ENCODE results near the gene XIRP2. TPM values are rescaled to one million over a fixed set of nuclear protein-coding genes. Genes with fewer than 3 reads are reported as not detected.

Gene XIRP2
- total RNA-seq, 4 donors from 2014 or later, result not detected

DNA sequence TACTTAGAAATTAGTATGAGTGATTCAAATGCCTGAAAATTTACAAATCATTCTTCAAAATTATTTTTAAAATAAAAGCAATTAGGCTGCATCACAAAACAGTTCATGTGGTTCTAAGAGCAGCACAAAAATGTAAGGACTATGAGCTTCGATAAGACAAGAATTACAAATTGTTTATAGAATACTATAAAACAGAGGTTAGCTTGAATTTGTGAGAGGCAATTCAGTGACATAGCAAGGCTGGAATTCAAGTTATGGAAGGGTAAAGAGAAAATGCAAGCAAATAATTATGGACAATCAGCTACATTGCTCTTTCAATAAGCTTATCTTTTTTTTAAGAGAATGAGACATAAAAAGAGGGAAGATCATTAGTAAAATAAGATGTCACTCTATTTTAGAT is 7.1 kb upstream of the XIRP2 start:
- TF ChIP-seq, protein P1, sequence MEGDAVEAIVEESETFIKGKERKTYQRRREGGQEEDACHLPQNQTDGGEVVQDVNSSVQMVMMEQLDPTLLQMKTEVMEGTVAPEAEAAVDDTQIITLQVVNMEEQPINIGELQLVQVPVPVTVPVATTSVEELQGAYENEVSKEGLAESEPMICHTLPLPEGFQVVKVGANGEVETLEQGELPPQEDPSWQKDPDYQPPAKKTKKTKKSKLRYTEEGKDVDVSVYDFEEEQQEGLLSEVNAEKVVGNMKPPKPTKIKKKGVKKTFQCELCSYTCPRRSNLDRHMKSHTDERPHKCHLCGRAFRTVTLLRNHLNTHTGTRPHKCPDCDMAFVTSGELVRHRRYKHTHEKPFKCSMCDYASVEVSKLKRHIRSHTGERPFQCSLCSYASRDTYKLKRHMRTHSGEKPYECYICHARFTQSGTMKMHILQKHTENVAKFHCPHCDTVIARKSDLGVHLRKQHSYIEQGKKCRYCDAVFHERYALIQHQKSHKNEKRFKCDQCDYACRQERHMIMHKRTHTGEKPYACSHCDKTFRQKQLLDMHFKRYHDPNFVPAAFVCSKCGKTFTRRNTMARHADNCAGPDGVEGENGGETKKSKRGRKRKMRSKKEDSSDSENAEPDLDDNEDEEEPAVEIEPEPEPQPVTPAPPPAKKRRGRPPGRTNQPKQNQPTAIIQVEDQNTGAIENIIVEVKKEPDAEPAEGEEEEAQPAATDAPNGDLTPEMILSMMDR (IDR thresholded peaks at IDR 0.05; ENCODE audit: low read depth), result no peak

DNA sequence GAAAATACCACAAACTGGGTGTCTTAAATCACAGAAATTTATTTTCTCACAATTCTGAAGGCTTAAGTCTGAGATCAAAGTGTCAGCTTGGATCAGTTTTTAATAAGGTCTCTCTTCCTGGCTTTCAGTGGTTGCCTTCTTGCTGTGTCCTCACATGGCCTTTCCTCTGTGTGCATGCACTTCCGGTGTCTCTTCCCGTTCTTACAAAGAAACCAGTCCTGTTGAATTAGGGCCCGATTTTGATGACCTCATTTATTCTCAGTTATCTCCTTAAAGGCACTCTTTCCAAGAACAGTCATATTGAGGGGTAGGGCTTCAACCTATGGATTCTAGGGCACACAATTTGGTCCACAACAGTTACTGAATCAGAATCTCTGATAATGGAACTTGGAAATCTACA is 5.4 kb upstream of the XIRP2 start:
- TF ChIP-seq, protein P1 (IDR thresholded peaks at IDR 0.05; ENCODE audit: low read depth), result no peak

DNA sequence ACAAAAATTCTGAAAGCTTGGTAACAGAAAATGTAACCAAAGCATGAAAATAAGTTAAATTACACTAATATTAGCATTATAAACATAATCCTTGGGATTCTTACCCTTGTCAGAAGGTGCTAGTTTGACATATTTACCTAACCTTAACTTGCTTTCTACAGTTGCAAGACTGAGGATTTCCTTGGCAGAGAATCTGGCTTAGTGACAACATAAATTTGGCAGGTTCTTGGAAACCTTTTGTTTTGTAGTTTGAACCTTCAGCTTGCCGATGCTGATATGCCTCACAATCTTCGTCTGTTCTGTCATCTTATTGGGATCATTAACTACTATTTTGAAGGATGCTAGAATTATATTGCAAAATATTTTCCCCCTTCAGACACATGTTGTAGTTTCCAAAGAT is 3.4 kb downstream of the XIRP2 start:
- TF ChIP-seq, protein P1 (IDR thresholded peaks at IDR 0.05; ENCODE audit: low read depth), result no peak

DNA sequence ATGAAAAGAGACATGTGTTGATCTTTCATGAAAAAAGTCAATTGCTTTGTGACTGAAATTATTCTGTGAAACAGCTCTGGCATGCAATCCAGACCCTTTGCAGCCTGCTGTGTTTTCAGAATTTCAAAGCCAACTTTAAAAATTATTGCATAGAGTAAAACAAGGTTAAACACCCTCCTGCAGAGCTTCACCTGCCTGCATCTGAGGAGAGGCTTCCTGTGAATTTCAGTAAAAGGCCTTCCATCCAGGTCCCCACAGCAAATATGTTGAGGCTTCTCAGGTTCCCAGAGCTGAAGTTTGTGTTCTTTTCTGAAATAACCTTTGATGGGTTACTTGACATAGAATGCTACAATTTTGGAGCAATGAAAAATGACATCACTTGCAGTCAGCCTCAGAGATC is 4.1 kb downstream of the XIRP2 start:
- TF ChIP-seq, protein P1 (IDR thresholded peaks at IDR 0.05; ENCODE audit: low read depth), result no peak

DNA sequence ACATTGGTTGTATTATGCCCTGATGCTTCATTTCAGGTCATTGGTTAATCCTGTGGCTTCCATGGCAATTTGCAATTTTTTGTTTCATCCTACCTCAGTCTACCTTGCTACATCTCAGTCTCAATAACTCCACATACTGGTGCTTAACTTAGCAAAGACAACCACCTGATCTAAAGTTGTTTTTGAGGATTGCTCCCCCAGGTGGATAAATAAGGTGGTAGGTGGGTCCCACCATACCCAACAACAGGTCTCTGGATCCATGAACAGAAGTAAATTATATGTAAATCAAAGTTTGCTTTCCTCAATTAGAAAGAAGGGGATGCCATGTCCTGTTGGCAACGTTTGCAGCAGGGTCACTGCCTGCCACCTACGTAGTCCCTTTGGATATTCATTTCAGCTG is 7.0 kb downstream of the XIRP2 start:
- TF ChIP-seq, protein P1 (IDR thresholded peaks at IDR 0.05; ENCODE audit: low read depth), result no peak

DNA sequence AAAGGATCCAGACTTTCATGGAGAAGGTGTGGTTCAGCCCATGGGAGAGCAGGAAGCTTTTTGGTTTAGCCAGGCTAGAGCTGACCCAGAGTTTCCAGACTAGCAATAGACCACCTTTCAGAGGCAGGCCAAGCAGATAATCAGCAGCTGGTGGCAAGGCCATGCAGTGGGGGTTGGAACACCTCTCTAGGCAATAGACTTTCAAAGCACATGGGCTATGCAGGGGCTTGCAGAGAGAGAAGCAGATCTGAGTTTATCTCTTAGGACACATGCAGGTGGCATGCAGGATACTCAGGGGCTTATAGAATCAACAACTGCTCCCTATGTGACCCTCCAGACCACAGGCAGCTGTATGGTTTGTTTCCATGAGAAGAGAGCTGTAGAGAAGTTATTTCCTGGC is 9.4 kb downstream of the XIRP2 start:
- TF ChIP-seq, protein P1 (IDR thresholded peaks at IDR 0.05; ENCODE audit: low read depth), result no peak

DNA sequence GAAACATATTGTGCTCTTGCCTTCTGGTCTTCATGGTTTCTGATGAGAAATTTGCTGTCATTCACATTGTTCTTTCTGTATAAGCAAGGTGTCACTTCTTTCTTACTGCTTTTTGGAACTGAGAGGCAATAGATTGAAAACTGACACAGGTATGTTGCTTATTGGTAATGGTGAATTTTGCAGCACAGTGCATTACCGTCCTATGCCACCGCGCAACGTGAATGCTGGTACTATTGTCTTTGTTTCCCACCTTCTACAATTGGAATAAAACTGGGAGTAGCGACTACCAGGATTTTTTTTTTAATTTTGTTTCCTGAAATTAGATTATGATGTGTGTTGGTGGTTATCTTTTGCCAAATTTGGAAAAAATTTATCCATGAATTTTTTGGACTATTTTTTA is 11.4 kb downstream of the XIRP2 start:
- TF ChIP-seq, protein P1 (IDR thresholded peaks at IDR 0.05; ENCODE audit: low read depth), result no peak

Data from subcutaneous adipose tissue (tissue), 4 donors.